Measurements from ENCODE around the gene SPATA46.

SPATA46 gene

DNA sequence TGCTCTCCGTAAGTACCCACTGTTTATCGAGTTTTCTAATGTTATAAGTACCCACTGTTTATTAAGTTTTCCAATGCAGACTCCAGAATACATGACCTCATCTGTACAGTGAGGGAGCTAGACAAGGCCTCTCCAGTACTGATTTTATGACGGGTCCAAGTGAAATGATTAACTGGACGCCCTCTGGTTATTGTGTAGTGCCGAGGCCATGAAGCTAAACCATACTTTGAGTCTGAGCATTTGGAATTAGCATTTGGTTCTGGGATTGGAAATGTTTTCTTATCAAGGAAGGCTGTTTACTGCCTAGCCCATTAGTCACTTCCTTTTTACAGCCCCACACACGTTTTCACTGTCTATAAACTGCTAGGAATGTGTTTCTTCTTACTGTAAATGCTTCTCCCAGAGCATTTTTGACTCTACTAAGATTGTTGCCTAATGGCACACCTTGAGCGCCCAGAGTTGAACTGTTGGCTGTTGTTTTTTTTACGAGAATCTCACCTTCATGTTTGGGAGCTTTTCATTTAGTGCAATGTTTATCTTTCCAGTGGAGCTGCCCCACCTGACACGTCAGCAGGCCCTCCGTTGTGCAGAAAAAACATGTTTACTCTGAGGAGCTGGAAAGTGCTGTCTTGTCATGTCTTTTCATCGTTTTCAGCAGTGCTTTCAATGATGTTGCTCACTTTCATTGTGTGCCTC is 26.9 kb downstream of the SPATA46 start:
- Histone ChIP-seq H3K9ac (ENCODE audit: low read length) (no peak overlapping the region), H3K4me3 (ENCODE audit: low read length) (no peak overlapping the region), H3K79me1 (ENCODE audit: low read length) (no peaks in the 10 kb centered on the region), H4K5ac (ENCODE audit: low read length) (no peak overlapping the region), H3K4me2 (ENCODE audit: low read length) (no peak overlapping the region), H3K4me1 (ENCODE audit: control insufficient read depth, low read depth, low read length) (peaks cover 9% of the 10 kb centered on the region), H3K18ac (ENCODE audit: low read length) (no peak overlapping the region), H2BK120ac (ENCODE audit: low read depth, low read length) (no peak overlapping the region), H2BK5ac (ENCODE audit: low read length) (no peak overlapping the region), H3K27ac (ENCODE audit: low read depth, low read length) (no peak overlapping the region), H4K8ac (ENCODE audit: low read depth, low read length) (no peak overlapping the region), H3K4ac (ENCODE audit: low read depth, low read length) (no peak overlapping the region), H3K23ac (ENCODE audit: low read length) (no peak overlapping the region), H3K79me2 (ENCODE audit: control insufficient read depth, insufficient read depth, low read length) (no peaks in the 10 kb centered on the region), H3K56ac (ENCODE audit: low read length) (no peak overlapping the region), H3K27me3 (ENCODE audit: insufficient read depth, low read length, poor library complexity) (no peaks in the 10 kb centered on the region), H2AK5ac (ENCODE audit: low read length) (no peak overlapping the region), H2BK15ac (replicated peaks; ENCODE audit: low read depth) (no peak overlapping the region), H3K36me3 (ENCODE audit: control insufficient read depth, insufficient read depth, low read length) (no peaks in the 10 kb centered on the region)
- peak; percentile 23 for DNase-seq
- WGBS (ENCODE audit: extremely low coverage, insufficient coverage, low lambda C conversion rate), result no CpG with 5 or more reads among the region's 11 CpGs

DNA sequence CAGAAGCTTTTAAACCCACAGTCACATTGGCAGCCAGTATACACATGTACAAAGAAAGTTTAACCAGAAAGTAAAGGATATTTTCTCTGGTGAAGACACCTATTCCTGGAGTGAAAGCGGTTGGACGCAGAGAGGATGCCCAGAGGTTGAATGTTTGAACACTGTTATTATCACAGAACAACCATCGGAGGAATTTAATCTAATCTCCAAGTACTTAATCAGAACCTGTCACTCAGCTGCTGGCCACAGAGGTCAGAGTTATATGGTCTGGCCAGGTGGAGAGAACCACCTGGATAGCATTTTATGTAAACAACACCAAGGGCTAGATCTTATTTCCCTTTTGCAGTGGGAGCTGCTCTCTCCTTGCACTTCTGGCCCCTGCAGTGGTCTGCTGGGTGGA is 29.4 kb downstream of the SPATA46 start:
- Histone ChIP-seq H2BK5ac (ENCODE audit: low read length) (no peak overlapping the region), H3K79me2 (ENCODE audit: control insufficient read depth, insufficient read depth, low read length) (no peaks in the 10 kb centered on the region), H3K18ac (ENCODE audit: low read length) (no peak overlapping the region), H3K4me1 (ENCODE audit: control insufficient read depth, low read depth, low read length) (no peaks in the 10 kb centered on the region), H3K27me3 (ENCODE audit: insufficient read depth, low read length, poor library complexity) (no peaks in the 10 kb centered on the region), H2BK15ac (replicated peaks; ENCODE audit: low read depth) (no peak overlapping the region), H4K8ac (ENCODE audit: low read depth, low read length) (no peak overlapping the region), H3K4me3 (ENCODE audit: low read length) (no peak overlapping the region), H3K56ac (ENCODE audit: low read length) (no peak overlapping the region), H3K4ac (ENCODE audit: low read depth, low read length) (no peak overlapping the region), H3K79me1 (ENCODE audit: low read length) (no peaks in the 10 kb centered on the region), H3K27ac (ENCODE audit: low read depth, low read length) (no peak overlapping the region), H4K5ac (ENCODE audit: low read length) (no peak overlapping the region), H2BK120ac (ENCODE audit: low read depth, low read length) (no peak overlapping the region), H3K4me2 (ENCODE audit: low read length) (no peak overlapping the region), H3K23ac (ENCODE audit: low read length) (no peak overlapping the region), H3K36me3 (ENCODE audit: control insufficient read depth, insufficient read depth, low read length) (no peaks in the 10 kb centered on the region), H2AK5ac (ENCODE audit: low read length) (no peak overlapping the region), H3K9ac (ENCODE audit: low read length) (no peak overlapping the region)
- WGBS (ENCODE audit: extremely low coverage, insufficient coverage, low lambda C conversion rate), result no CpG with 5 or more reads among the region's 3 CpGs
- no peak for DNase-seq

DNA sequence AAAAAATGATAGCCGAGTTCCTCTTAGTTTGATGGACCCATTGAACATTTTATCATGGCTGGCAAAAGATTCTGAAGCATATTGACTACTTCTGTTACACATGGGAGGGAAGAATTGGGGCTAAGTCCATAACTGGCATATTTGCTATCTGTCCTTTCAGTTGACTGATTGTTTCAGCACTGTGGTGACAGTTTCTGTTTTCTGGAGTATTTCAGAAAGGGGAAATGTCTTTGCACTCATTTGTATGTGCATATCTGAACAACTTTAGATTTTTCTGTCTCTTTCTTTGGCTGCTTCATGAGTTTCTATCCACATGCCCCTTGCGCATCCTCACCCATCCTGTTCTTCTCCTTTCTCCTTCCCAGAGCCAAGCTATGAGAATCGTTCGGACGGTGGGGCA is 33.2 kb downstream of the SPATA46 start:
- Histone ChIP-seq H2BK5ac (ENCODE audit: low read length) (no peak overlapping the region), H3K18ac (ENCODE audit: low read length) (no peak overlapping the region), H3K4me1 (ENCODE audit: control insufficient read depth, low read depth, low read length) (no peaks in the 10 kb centered on the region), H3K27me3 (ENCODE audit: insufficient read depth, low read length, poor library complexity) (no peaks in the 10 kb centered on the region), H3K27ac (ENCODE audit: low read depth, low read length) (no peak overlapping the region), H4K5ac (ENCODE audit: low read length) (no peak overlapping the region), H3K9ac (ENCODE audit: low read length) (no peak overlapping the region), H3K4me2 (ENCODE audit: low read length) (no peak overlapping the region), H3K79me2 (ENCODE audit: control insufficient read depth, insufficient read depth, low read length) (no peaks in the 10 kb centered on the region), H3K4me3 (ENCODE audit: low read length) (no peak overlapping the region), H3K56ac (ENCODE audit: low read length) (no peak overlapping the region), H4K8ac (ENCODE audit: low read depth, low read length) (no peak overlapping the region), H3K36me3 (ENCODE audit: control insufficient read depth, insufficient read depth, low read length) (no peaks in the 10 kb centered on the region), H2BK15ac (replicated peaks; ENCODE audit: low read depth) (no peak overlapping the region), H2AK5ac (ENCODE audit: low read length) (no peak overlapping the region), H3K23ac (ENCODE audit: low read length) (no peak overlapping the region), H2BK120ac (ENCODE audit: low read depth, low read length) (no peak overlapping the region), H3K4ac (ENCODE audit: low read depth, low read length) (no peak overlapping the region), H3K79me1 (ENCODE audit: low read length) (no peaks in the 10 kb centered on the region)
- DNase-seq, result no peak
- WGBS (ENCODE audit: extremely low coverage, insufficient coverage, low lambda C conversion rate), result no CpG with 5 or more reads among the region's 5 CpGs

- H3K4me1 ChIP-seq (ENCODE audit: control insufficient read depth, low read depth, low read length), result no peaks in the 10 kb centered on the region
- H3K4ac ChIP-seq (ENCODE audit: low read depth, low read length), result no peak overlapping the region
- H3K36me3 ChIP-seq (ENCODE audit: control insufficient read depth, insufficient read depth, low read length), result no peaks in the 10 kb centered on the region
- H2BK15ac ChIP-seq (replicated peaks; ENCODE audit: low read depth), result no peak overlapping the region
- no peak overlapping the region for H4K8ac ChIP-seq (ENCODE audit: low read depth, low read length)
- H3K79me2 ChIP-seq (ENCODE audit: control insufficient read depth, insufficient read depth, low read length), result no peaks in the 10 kb centered on the region
- H3K27me3 ChIP-seq (ENCODE audit: insufficient read depth, low read length, poor library complexity), result no peaks in the 10 kb centered on the region
- no peak overlapping the region for H3K56ac ChIP-seq (ENCODE audit: low read length)
- H4K5ac ChIP-seq (ENCODE audit: low read length), result no peak overlapping the region
- no peak overlapping the region for H3K4me2 ChIP-seq (ENCODE audit: low read length)
- no peak overlapping the region for H3K27ac ChIP-seq (ENCODE audit: low read depth, low read length)
- WGBS (ENCODE audit: extremely low coverage, insufficient coverage, low lambda C conversion rate), result no CpG with 5 or more reads among the region's 1 CpG
- no peak overlapping the region for H2BK5ac ChIP-seq (ENCODE audit: low read length)
- H3K9ac ChIP-seq (ENCODE audit: low read length), result no peak overlapping the region
- no peak overlapping the region for H2AK5ac ChIP-seq (ENCODE audit: low read length)
- DNase-seq, result no peak
- H3K23ac ChIP-seq (ENCODE audit: low read length), result no peak overlapping the region
- no peak overlapping the region for H3K4me3 ChIP-seq (ENCODE audit: low read length)
- no peaks in the 10 kb centered on the region for H3K79me1 ChIP-seq (ENCODE audit: low read length)
- H3K18ac ChIP-seq (ENCODE audit: low read length), result no peak overlapping the region
- H2BK120ac ChIP-seq (ENCODE audit: low read depth, low read length), result no peak overlapping the region
Measured at GRCh38 chr1:162342452-162342983, 34.1 kb downstream of the SPATA46 start.

GRCh38 chr1:162336621-162337285 is 39.9 kb downstream of the SPATA46 start:
- H3K23ac ChIP-seq (ENCODE audit: low read length), result no peak overlapping the region
- H3K27ac ChIP-seq (ENCODE audit: low read depth, low read length), result no peak overlapping the region
- no peak overlapping the region for H3K9ac ChIP-seq (ENCODE audit: low read length)
- no peak overlapping the region for H2BK15ac ChIP-seq (replicated peaks; ENCODE audit: low read depth)
- H4K5ac ChIP-seq (ENCODE audit: low read length), result no peak overlapping the region
- H3K56ac ChIP-seq (ENCODE audit: low read length), result no peak overlapping the region
- no peak overlapping the region for H2AK5ac ChIP-seq (ENCODE audit: low read length)
- H3K36me3 ChIP-seq (ENCODE audit: control insufficient read depth, insufficient read depth, low read length), result no peaks in the 10 kb centered on the region
- H3K79me2 ChIP-seq (ENCODE audit: control insufficient read depth, insufficient read depth, low read length), result no peaks in the 10 kb centered on the region
- H3K27me3 ChIP-seq (ENCODE audit: insufficient read depth, low read length, poor library complexity), result no peaks in the 10 kb centered on the region
- no peak overlapping the region for H2BK5ac ChIP-seq (ENCODE audit: low read length)
- H3K4me1 ChIP-seq (ENCODE audit: control insufficient read depth, low read depth, low read length), result no peaks in the 10 kb centered on the region
- no CpG with 5 or more reads among the region's 7 CpGs for WGBS (ENCODE audit: extremely low coverage, insufficient coverage, low lambda C conversion rate)
- no peak for DNase-seq
- H3K4me3 ChIP-seq (ENCODE audit: low read length), result no peak overlapping the region
- H3K18ac ChIP-seq (ENCODE audit: low read length), result no peak overlapping the region
- H3K4me2 ChIP-seq (ENCODE audit: low read length), result no peak overlapping the region
- H4K8ac ChIP-seq (ENCODE audit: low read depth, low read length), result no peak overlapping the region
- no peak overlapping the region for H3K4ac ChIP-seq (ENCODE audit: low read depth, low read length)
- H2BK120ac ChIP-seq (ENCODE audit: low read depth, low read length), result no peak overlapping the region
- no peaks in the 10 kb centered on the region for H3K79me1 ChIP-seq (ENCODE audit: low read length)

All from mesendoderm (in vitro differentiated cells).